Activated CD4-positive, alpha-beta T cell treated with anti-CD3 and anti-CD28 coated beads, Interleukin-2, amount 50 U/mL, for 48 hours (primary cell): ENCODE data around the gene LRP2.
"Not testable (repeated sequence)": the region's sequence is repeated elsewhere in the genome, so short reads cannot be mapped to it uniquely, and the experiment has no call there.

Experiments used
- DNase-seq, 2 experiments: peaks; one replicate each; pipeline ENCODE4 v3.0.0-alpha.2; 2020

LRP2 gene

DNA sequence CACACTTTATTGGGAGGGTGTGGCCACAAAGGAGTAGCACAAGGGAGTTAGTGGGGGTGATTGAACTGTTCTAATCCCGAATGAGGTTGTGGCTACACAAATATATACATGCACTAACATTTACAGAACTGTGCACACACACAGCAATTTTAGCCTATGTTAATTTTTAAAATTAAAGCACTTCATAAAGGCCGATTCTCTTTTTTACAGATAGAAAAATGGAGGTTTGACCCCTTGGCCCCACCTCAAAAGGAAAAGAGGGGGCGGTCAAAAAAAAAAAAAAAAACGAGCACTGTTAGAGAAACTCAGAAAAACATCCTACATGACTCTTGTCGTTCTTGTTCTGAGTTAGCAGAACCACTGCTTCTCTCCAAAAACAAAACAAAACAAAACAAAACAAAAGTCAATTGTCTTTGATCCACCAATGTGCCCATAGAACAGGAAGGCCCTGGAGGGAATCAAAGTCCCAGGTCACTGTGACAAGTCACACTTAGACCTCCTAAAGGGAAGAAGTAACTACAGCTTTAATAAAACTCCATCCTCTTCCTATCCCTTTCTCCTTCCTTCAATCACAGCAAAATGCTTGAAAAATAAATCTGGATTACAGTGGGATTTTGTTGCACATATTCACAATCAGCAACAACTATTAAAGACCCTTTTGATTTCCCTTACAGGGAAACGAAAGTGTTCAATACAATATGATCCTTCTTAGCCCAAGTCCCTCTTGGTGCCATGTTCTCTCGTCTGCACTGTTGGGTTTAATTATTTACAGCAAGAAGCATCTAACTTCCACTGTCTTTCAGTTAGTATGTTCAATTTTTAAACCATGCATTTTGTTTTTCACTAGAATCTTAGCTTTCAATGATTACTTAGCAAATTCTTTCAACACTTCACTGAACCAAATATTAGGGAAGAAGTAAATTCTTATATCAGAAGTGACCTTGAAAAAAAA, 16.6 kb downstream of the LRP2 start:
- DNase-seq = no peak

DNA sequence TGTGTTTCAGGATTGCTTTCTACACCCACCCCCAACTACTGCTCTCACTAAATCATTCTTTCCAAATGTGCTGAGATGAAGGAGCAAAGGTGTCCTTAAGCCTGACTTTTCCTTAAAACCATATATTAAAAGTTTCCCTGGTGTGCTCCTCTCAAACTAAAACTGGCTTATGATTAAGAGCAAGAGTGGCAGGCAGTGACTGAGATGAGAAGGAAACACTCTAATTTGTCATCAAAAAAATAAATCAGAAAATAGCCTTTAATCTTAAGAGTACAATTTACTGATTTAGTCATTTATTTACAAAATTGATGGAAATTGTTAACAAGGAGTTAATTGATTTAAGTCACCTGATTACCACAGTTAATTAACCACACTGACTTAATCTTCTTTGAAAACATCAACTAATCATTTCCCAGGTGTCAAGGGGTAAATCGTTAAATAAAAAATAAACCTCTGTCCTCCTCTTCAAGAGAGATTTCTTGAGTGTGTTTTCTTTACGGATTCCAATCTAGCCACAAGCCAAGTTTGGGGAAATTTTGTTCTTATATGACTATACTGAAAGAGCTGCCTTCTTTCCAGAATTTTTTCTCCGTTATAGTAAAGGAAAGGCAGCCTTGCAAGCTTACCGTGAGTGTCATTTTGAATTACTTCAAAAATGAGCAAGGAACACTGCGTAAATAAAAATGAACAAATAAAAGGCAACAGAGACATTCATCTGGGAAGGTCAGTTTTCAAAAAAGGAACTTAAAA, 17.4 kb downstream of the LRP2 start:
- DNase-seq = no peak

DNA sequence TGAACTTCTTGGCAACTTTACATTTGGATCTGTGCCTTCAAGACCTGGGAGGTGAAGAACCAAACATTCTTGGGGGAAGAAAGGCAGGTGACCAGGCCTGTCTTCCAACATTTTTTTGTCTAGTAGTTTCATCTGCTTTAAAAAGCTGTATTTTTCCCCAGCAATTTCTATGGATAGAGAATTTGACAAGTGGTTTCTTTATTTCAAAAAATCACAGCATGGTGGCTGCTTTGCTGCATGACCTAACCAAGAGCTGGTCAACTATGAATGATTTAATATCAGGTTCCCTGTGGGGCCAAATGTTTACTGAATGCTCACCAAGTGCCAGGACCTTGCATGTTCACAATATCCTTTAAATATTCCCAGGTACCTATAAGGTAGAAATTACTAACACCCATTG, 19.1 kb downstream of the LRP2 start:
- DNase-seq = no peak

DNA sequence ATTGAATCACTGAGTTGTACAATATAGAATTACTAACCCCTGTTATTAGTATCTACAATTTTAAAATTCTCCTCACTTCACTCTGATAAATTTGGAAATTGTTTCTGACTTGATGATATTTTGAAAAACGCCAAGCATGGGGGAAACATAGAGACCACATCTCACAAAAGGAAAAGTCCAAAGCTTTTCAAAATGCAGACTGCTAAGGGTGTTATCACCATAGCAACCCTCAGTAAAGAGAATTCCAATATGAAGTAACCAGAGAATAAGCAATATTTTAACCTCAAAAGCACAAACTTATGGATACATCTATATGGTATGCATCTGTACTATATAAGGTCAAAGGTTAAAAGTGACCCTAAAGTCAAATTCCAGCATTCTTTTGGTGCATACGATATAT, 22.7 kb downstream of the LRP2 start:
- no peak for DNase-seq

DNA sequence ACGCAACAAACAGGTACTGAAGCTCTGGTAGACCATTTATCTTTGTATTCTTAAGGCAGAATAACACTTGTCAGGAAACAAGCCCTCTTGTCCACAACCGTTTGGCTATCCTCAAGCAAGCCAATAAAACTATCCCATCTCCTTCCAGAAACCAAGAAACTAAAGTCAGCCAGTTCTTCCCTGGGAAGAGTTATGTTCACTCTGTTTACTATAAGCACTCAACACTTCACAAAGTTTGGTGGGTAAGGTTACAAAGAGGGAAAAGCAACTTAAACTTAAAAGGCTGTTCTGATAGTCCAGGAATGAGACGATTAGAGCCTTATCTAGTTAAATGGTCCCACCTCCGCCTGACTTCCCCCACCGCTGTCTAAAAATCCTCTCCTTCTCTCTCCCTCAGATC, 25.6 kb downstream of the LRP2 start:
- DNase-seq = no peak

DNA sequence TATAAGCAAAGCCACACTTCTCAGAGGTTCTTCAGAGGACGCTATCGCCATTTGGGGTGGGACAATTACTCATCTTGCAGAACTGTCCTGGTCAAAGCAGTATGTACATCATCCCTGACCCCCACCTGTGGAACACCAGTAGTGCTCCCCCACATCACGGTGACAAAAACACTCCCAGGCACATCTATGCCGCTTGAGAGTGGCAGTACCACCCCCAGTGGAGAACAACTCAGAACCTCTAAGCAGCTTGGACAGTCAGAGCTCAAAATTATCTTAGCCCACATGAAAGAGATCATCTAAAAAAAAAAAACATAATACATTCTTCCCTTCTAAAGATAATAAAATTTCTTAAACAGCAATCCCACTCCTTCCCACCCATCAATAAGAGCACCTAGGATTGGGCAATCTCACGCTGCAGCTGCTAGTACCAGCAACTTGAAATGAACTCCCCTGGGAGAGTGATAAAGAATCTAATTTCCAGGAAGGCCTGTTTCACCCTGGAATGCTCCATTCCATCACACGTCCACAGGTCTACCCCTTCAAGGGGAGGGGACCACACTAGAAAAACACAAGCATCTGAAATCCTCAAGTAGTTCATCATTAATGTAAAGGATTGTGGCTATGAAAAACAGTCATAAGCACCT, 31.7 kb downstream of the LRP2 start:
- no peak for DNase-seq

DNA sequence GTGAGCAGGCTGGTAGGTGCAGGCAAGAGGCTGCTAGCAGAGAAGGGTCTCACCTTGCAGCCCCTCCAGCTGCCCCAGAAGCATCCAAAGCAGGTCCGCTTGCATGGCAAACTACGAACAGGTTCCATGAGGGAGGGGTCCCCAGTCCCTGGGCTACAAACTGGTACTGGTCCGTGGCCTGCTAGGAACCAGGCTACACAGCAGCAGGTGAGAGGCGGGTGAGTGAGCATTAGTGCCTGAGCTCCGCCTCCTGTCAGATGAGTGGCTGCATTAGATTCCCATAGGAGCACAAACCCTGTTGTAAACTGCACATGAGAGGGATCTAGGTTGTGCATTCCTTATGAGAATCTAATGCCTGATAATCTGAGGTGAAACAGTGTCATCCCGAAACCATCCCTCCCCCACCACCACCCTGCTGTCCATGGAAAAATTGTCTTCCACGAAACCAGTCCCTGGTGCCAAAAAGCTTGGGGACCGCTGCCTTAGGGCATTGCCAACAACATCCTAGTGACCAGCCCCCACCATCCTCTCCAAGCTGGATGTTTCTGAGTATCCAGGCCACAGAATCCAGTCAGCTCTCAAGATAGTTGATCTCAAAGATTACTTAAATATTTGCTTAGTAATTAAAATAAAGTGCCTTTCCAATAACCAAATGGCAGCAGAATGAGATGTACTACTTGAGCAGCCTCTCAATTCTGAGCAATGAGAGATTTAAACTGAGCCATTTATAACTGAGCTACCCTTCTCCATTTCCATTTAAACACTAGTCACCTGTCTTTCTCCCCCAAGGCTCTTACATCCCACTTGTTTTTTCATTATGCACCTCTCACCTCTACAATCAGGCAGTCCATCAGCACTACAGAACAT, 32.4 kb downstream of the LRP2 start:
- no peak for DNase-seq

DNA sequence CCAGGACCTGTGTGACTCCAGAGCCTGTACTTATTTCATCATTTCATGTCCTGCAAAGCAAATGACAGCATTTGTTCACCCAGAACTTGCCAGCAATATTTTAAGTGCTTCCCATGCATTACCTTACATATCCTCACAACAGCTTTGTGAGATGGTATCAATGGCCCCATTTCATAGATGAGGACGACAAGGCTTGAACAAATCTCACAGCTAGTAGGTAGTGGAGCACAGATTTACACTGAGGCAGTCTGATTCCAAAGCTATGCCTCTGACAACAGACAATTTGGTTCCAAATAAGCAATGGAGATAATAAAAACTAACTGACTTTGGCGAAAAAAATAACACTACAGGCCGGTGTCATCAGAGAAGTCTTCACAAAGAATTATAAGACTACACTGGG, 33.5 kb downstream of the LRP2 start:
- no peak for DNase-seq

DNA sequence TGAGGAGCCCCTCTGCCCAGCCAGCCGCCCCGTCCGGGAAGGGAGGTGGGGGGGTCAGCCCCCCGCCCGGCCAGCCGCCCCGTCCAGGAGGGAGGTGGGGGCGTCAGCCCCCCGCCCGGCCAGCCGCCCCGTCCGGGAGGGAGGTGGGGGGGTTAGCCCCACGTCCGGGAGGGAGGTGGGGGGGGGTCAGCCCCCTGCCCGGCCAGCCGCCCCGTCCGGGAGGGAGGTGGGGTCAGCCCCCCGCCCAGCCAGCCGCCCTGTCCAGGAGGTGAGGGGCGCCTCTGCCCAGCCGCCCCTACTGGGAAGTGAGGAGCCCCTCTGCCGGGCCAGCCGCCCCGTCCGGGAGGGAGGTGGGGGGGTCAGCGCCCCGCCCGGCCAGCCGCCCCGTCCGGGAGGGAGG, 34.5 kb downstream of the LRP2 start:
- not testable (repeated sequence) for DNase-seq

DNA sequence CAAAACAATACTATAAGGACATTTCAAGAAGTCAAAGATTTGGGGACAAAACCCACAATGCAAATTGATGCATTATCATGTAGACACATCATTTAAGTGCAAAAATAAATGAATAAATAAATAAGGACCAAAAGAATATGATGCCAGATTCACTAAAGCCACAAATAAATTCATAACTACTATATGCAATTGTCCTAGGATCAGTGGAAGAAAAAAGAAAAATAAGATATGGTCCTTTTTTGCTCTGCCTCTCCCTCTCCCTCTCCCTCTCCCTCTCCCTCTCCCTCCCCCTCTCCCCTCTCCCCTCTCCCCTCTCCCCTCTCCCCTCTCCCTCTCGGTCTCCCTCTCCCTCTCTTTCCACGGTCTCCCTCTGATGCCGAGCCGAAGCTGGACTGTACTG, 36.4 kb downstream of the LRP2 start:
- not testable (repeated sequence) for DNase-seq

DNA sequence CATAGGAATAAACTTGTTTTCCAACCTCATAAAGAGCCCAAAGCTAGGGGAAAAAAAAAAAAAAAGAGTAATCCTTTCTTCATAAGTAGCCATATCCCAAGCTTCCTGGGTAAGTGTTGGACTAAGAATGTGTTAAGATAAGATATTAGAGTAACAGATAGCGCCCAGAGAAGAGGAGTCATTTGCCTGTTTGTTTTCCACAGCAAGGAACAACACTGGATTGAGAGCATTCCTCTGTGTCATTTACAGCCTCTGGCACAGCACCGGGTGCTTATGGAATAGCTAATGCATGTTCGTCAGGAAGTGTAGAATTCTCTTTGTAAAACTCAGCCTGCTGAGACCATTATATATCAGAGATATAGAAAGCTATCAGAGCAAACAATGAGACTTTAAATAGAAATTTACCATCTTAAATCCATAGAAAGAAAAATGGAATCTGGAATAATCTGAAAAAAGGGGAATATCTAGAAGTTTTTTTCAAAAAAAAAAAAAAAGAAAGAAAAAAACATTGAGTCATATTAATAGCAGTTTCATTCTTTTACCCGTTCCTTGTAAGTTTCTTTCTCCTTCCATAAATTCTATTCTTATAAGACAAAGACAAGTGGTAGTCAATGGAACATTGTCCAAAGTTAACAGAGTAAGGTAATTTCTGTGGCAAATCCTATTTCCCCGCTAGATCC, 37.6 kb downstream of the LRP2 start:
- DNase-seq = no peak

DNA sequence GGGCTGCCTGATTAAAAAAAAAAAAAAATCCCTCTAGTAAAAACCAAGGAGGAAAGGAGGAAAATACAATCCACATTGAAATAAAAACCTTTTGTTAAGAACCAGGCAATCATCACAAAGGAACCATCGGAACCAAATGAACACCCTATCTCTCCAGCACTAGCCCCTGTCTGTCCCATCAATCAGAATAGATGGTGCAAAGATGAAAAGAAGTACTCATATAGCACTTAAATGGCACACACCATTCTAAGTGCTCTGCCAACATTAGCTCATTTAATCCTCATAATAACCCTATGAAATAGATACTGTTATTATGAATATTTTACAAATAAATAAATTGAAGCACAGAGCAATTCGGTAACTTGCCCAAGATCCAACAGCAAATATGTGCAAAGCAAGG, 38.5 kb downstream of the LRP2 start:
- no peak for DNase-seq

DNA sequence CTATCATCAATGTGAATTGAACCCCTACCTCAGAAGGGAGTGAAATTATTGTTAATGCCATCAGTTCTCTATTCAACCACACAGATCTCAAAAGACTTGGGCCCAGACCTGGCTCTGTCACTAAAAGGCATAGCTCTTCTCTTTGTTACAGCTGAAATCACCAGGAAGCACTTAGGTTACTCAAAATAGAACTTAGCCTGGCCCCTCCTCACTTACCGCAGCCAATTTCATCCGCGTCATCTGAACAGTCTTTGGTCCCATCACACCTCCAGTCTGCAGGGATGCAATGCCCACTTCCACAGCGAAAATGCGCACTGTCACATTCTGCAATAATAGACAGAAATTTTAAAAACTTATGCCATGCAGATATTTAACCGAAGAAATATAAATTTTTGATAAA, 41.8 kb downstream of the LRP2 start:
- DNase-seq = no peak

DNA sequence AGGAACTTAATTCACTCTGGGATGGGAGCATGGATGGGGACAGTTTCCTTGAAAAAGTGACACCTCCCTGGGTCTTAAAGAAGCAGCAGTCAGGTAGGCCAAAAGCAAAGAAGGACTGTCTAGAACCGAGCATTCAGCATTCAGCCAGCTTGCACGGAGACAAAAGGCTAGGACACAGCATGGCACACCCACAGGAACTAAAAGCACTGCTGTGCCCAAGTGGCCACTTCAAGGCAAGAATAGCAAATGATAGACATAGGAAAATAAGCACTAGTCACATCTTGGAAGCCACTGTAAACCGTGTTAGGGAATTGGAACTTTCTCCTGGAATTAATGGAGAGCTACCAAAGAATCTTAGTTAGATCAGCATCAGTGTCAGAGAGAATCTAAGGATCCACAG, 47.0 kb downstream of the LRP2 start:
- no peak for DNase-seq

DNA sequence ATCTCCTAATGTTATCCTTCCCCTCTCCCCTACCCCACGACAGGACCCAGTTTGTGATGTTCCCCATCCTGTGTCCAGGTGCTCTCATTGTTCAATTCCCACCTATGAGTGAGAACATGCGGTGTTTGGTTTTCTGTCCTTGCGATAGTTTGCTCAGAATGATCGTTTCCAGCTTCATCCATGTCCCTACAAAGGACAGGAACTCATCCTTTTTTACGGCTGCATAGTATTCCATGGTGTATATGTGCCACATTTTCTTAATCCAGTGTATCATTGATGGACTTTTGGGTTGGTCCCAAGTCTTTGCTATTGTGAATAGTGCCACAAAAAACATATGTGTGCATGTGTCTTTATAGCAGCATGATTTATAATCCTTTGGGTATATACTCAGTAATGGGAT, 54.0 kb downstream of the LRP2 start:
- not testable (repeated sequence) for DNase-seq

DNA sequence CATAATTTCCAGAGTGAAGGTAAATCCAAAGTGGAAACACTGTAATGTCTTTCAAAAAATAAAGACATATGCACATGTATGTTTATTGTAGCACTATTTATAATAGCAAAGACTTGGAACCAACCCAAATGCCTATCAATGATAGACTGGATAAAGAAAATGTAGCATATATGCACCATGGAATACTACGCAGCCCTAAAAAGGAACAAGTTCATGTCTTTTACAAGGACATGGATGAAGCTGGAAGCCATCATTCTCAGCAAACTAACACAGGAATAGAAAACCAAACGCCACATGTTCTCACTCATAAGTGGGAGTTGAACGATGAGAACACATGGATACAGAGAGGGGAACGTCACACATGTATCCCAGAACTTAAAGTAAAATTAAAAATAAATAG, 57.6 kb downstream of the LRP2 start:
- not testable (repeated sequence) for DNase-seq

DNA sequence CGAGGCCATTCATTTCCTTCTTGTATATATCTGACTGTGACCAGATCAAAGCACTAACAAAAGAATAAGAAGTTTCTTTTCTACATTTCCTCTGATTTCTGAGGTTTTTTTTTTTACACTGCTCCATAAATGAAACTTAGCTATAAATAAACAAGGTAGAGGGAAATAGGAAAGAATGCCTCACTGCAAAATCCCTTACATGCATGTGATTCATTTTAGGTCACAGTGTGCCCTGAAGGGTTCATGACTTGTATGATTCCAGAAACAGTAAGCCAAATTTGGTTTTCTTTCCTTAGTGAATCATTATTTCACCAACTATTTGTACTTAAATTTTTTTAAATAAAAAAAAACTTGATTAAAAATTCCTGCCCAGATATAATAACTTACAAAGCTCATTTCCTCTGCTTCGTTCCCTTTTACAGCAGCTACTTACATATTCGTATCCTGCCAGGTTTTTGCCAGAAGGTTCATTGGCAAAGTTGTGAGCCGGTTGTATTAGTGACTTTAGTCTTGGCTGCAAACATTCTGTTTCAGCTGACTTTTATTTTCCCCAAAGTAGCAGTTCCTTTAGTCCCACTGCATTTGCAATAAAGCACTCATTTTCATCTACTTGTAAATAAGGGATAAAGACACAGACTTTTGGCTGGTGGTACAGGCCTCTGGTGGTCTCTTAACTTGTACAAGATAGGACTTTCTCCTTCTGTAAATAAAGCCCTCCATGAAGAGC, 58.6 kb downstream of the LRP2 start:
- no peak for DNase-seq

DNA sequence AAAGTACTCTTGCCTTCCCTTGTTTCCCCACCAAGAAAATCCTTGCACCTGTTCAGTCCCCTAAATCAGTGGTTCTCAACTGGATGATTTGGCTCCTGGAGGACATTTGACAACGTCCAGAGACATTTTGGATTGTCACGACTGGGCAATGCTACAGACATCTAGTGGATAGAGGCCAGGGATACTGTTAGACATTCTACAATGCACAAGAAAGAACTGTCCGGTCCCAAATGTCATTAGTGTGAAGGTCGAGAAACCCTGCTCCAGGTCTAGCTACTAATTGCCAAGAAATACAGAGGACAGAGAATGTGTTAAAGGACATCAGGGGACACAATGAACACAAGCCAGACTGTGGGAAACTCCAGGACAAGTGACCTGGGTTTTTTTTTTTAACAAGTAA, 60.0 kb downstream of the LRP2 start:
- DNase-seq = no peak

DNA sequence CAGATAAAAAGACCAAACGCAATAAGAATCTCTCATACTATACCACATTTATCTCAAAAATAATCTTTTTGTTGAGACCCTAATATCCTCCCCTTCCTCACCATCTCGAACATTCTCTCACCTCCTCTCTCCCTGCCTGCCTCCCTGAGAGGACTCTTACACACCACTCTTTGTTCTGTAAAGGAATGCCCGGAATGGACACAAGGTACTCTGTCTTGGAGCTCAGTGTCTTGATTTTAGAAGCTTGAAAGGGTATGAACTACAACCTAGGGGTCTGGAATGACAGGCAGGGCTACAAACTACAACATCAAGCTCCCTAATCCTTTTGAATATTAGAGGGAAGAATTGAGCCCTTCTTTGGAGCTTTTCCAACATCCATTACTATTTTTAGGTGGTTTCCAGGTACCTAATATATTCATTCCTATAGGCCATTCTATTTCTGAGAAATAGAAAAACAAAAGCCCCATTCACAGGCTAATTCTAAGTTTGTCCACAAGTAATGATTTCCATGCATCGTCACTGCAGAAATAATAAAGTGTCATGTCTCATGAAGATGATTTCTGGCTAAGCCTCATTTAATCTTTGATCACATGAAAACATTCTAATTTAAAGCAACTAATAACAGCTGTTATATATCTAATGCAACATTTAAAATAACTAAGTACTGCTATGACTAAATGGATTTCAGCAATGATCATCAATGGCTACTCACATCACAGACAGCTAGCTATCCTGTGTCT, 60.6 kb downstream of the LRP2 start:
- no peak for DNase-seq
